Measurements from ENCODE around the gene MBLAC1. TPM values are rescaled to one million over a fixed set of nuclear protein-coding genes. Genes with fewer than 3 reads are reported as not detected.

Gene MBLAC1
- total RNA-seq, 4 donors from 2014 or later, result 4.4 to 5.6 TPM; not detected in 2

DNA sequence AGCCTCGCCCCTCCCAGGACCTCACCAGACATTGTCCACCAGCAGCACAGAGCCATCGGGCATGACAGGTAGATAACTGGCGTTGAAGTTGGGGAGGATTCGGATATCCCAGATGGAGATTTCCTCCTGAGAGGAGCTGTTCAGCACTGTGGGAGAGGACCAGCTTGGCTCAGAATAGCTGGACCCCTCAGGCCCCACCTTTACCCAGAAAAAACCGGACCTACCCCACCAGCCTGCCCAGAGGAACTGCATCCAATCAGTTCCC, 30.2 kb downstream of the MBLAC1 start:
- in situ Hi-C loops (cut with MboI; ENCODE audit: low pct_ligation_motif_present in 1 of 4, low pct_unique_long_range_greater_than_20kb in 1 of 4, low sequenced_read_pairs in 3 of 4) (no loop called here), intact Hi-C loops (cut with DNase I; ENCODE audit: low total_unique reads) (no loop called here)
- no peak for DNase-seq
- 71% methylated on average over 4 of the region's 5 CpGs; no CpG with 5 or more reads in 1 of the 2 donors for WGBS, 2 donors (ENCODE audit: low coverage in 1 of 2)
- no peak for TF ChIP-seq EP300 (IDR thresholded peaks at IDR 0.05; ENCODE audit: low read depth)
- no peak for TF ChIP-seq POLR2AphosphoS5 (IDR thresholded peaks at IDR 0.05)
- TF ChIP-seq POLR2A (IDR thresholded peaks at IDR 0.05), result no peak
- no peak for TF ChIP-seq CTCF (IDR thresholded peaks at IDR 0.05)
- no peaks in the 10 kb centered on the region for H3K27me3 ChIP-seq
- peak overlapping the region; percentile 79 to 91 (median 90) for H3K27ac ChIP-seq
- H3K36me3 ChIP-seq, result peaks cover 0 to 6% (median 0%) of the 10 kb centered on the region in 4 donors
- H3K4me1 ChIP-seq, result peaks cover 24 to 66% (median 51%) of the 10 kb centered on the region in 4 donors
- H3K4me3 ChIP-seq, result peak overlapping the region in 1 of 4 donors; percentile 92
- no peaks in the 10 kb centered on the region for H3K9me3 ChIP-seq

- Histone ChIP-seq H3K9me3 (no peaks in the 10 kb centered on the region), H3K4me1 (peaks cover 24 to 62% (median 51%) of the 10 kb centered on the region in 4 donors), H3K4me3 (peak overlapping the region; percentile 36 to 92 (median 74)), H3K27ac (peak overlapping the region; percentile 79 to 91 (median 90)), H3K36me3 (peaks cover 0 to 6% (median 0%) of the 10 kb centered on the region in 4 donors), H3K27me3 (no peaks in the 10 kb centered on the region)
- no peak for TF ChIP-seq EP300 (IDR thresholded peaks at IDR 0.05; ENCODE audit: low read depth)
- peak in 2 of 5 experiments; percentile 4 to 9 for TF ChIP-seq CTCF (IDR thresholded peaks at IDR 0.05)
- TF ChIP-seq POLR2AphosphoS5 (IDR thresholded peaks at IDR 0.05), result no peak
- WGBS, 2 donors (ENCODE audit: low coverage in 1 of 2), result 39 to 59% methylated on average over 5 to 17 of the region's 32 CpGs
- DNase-seq, result peak; percentile 58
- intact Hi-C loops (cut with DNase I; ENCODE audit: low total_unique reads) (loop anchor here (1.0 kb wide), 1 partner anchor 45 kb away; no protein-coding TSS in a partner anchor), in situ Hi-C loops (cut with MboI; ENCODE audit: low pct_ligation_motif_present in 1 of 4, low pct_unique_long_range_greater_than_20kb in 1 of 4, low sequenced_read_pairs in 3 of 4) (no loop called here)
Measured at GRCh38 chr7:100157334-100158228, 30.8 kb downstream of the MBLAC1 start.

GRCh38 chr7:100158229-100159098, 31.7 kb downstream of the MBLAC1 start, which contains the start of gene TRAPPC14:
TRAPPC14 (minus strand) TSS chr7:100158723; CDS start chr7:100158499, 224 bp downstream.
- no peaks in the 10 kb centered on the region for H3K27me3 ChIP-seq
- peak within 1 kb of the TSS; percentile 79 to 91 (median 90) for H3K27ac ChIP-seq
- intact Hi-C loops (cut with DNase I; ENCODE audit: low total_unique reads) (loop anchor here (1.0 kb wide), 1 partner anchor 44 kb away; no protein-coding TSS in a partner anchor), in situ Hi-C loops (cut with MboI; ENCODE audit: low pct_ligation_motif_present in 1 of 4, low pct_unique_long_range_greater_than_20kb in 1 of 4, low sequenced_read_pairs in 3 of 4) (no loop called here)
- peak; percentile 95 for DNase-seq
- 2% methylated on average over 73 of the region's 87 CpGs; no CpG with 5 or more reads in 1 of the 2 donors for WGBS, 2 donors (ENCODE audit: low coverage in 1 of 2)
- peaks cover 0 to 6% (median 0%) of the 10 kb centered on the region in 4 donors for H3K36me3 ChIP-seq
- no peaks in the 10 kb centered on the region for H3K9me3 ChIP-seq
- TF ChIP-seq POLR2AphosphoS5 (IDR thresholded peaks at IDR 0.05) (peak; percentile 56 to 81 (median 75)), EP300 (IDR thresholded peaks at IDR 0.05; ENCODE audit: low read depth) (no peak), POLR2A (IDR thresholded peaks at IDR 0.05) (peak; percentile 71), CTCF (IDR thresholded peaks at IDR 0.05) (peak in 1 of 5 experiments; percentile 15)
- peak within 1 kb of the TSS; percentile 36 to 92 (median 74) for H3K4me3 ChIP-seq
- H3K4me1 ChIP-seq, result peaks cover 20 to 62% (median 49%) of the 10 kb centered on the region in 4 donors
